Measurements from ENCODE around the gene SLC39A11. TPM values are rescaled to one million over a fixed set of nuclear protein-coding genes. Genes with fewer than 3 reads are reported as not detected.

SLC39A11 gene
- total RNA-seq, 1 experiment from 2014 or later, result 46.4 TPM

DNA sequence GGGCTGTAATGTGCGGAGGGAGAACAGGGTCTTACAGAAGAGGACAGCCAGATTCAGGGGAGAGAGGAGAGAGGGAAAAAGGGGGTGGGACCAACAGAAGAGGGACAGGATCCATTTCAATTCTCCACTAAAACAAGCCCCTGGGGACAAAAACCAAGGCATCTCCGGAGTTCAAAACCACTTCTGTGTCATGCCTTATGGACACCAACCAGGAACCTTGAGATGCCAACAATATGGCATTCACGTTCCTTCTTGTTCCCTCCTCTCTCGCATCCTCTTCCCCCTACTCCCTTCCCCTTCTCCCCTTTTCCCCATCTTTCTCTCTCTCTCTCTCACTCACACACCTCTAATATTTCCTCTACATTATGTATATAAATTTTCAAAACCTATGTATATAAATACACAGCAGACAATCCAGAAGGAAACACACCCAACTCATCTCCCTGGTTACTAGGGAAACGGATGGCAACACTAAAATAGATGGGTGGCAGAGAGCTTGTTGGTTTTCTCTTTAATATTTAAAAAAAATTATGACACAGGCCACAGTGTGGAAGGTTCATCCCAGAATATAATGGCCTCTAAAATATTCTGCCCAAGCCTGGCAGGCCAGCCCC is 123.1 kb downstream of the SLC39A11 start:
- no peak overlapping the region for H3K27ac ChIP-seq (ENCODE audit: low read depth, low read length)
- peaks cover 0 to 13% of the 10 kb centered on the region in 2 experiments; a peak in 2 of 4 replicates for H3K4me1 ChIP-seq (ENCODE audit: control insufficient read depth in 1 of 2, insufficient read depth in 2 of 2, low read length in 2 of 2)
- no peaks in the 10 kb centered on the region for H3K9me2 ChIP-seq (ENCODE audit: insufficient read depth)
- no peak overlapping the region for H3K4me2 ChIP-seq (ENCODE audit: low read length)
- no peak overlapping the region for H3K4me3 ChIP-seq (replicated peaks in 1 of 2; ENCODE audit: low read depth in 1 of 2, low read length in 2 of 2)
- H4K20me1 ChIP-seq (ENCODE audit: insufficient read depth), result no peaks in the 10 kb centered on the region
- H3K9me3 ChIP-seq (ENCODE audit: control insufficient read depth in 1 of 2, insufficient read depth in 1 of 2, low read depth in 1 of 2, low read length in 2 of 2), result no peaks in the 10 kb centered on the region
- H3K36me3 ChIP-seq (ENCODE audit: control insufficient read depth in 1 of 2, insufficient read depth in 2 of 2, low read length in 2 of 2), result no peaks in the 10 kb centered on the region
- no peak overlapping the region for H2AFZ ChIP-seq (ENCODE audit: low read depth, low read length, poor library complexity, severe bottlenecking)
- ChIA-PET POLR2A (interaction anchor here (1.4 kb wide), 1 partner anchor 13 kb away, joined by 3 read pairs; no protein-coding TSS in a partner anchor), RAD21 (ENCODE audit: low non-redundant PET in 1 of 2, low total read pairs in 2 of 2, uncharacterized antibody in 2 of 2, unreplicated experiment in 2 of 2) (no interaction called here), CTCF (interaction anchor here (1.7 kb wide), 1 partner anchor 16 kb away, joined by 5 read pairs; no protein-coding TSS in a partner anchor)
- DNase-seq (ENCODE audit: low read depth, low spot score) (no peak), ATAC-seq (no peak)
- H3K27me3 ChIP-seq (ENCODE audit: insufficient read depth, low read length), result no peaks in the 10 kb centered on the region
- no peak for TF ChIP-seq ATF3 (IDR thresholded peaks at IDR 0.05)
- no peak for TF ChIP-seq REST (IDR thresholded peaks at IDR 0.05; ENCODE audit: low read depth)
- TF ChIP-seq FOSL1 (IDR thresholded peaks at IDR 0.05; ENCODE audit: low read depth), result no peak
- TF ChIP-seq SRF (IDR thresholded peaks at IDR 0.05; ENCODE audit: low read depth), result no peak
- no peak for TF ChIP-seq SIN3A (IDR thresholded peaks at IDR 0.05; ENCODE audit: low read depth)
- no peak for TF ChIP-seq POLR2AphosphoS5 (IDR thresholded peaks at IDR 0.05; ENCODE audit: low read depth, low read length)
- no peak for TF ChIP-seq CBX3 (IDR thresholded peaks at IDR 0.05; ENCODE audit: low read depth)
- TF ChIP-seq JUND (IDR thresholded peaks at IDR 0.05), result no peak
- no peak for TF ChIP-seq ELF1 (IDR thresholded peaks at IDR 0.05; ENCODE audit: borderline replicate concordance, low read depth)
- TF ChIP-seq TCF7L2 (IDR thresholded peaks at IDR 0.05; ENCODE audit: borderline replicate concordance, extremely low read depth, insufficient read depth, insufficient read length), result no peak
- TF ChIP-seq RAD21 (IDR thresholded peaks at IDR 0.05; ENCODE audit: low read depth), result no peak
- no peak for TF ChIP-seq EZH2 (IDR thresholded peaks at IDR 0.05)
- TF ChIP-seq MAX (IDR thresholded peaks at IDR 0.05), result no peak
- TF ChIP-seq, protein P1, sequence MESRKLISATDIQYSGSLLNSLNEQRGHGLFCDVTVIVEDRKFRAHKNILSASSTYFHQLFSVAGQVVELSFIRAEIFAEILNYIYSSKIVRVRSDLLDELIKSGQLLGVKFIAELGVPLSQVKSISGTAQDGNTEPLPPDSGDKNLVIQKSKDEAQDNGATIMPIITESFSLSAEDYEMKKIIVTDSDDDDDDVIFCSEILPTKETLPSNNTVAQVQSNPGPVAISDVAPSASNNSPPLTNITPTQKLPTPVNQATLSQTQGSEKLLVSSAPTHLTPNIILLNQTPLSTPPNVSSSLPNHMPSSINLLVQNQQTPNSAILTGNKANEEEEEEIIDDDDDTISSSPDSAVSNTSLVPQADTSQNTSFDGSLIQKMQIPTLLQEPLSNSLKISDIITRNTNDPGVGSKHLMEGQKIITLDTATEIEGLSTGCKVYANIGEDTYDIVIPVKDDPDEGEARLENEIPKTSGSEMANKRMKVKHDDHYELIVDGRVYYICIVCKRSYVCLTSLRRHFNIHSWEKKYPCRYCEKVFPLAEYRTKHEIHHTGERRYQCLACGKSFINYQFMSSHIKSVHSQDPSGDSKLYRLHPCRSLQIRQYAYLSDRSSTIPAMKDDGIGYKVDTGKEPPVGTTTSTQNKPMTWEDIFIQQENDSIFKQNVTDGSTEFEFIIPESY (IDR thresholded peaks at IDR 0.05; ENCODE audit: extremely low read depth, insufficient replicate concordance, low read length), result no peak
- no peak for TF ChIP-seq EZH2phosphoT487 (IDR thresholded peaks at IDR 0.05; ENCODE audit: borderline replicate concordance)
- H3K9ac ChIP-seq (ENCODE audit: low read length), result no peak overlapping the region
- intact Hi-C loops (cut with micrococcal nuclease), result no loop called here
- BruUV-seq (replicated peaks), result no TSS peak
- no peaks in the 10 kb centered on the region for H3K79me2 ChIP-seq (ENCODE audit: insufficient read depth, low read length)
